PFSK-1 (cell line): ENCODE data around the gene TBX1.

Experiments
- POLR2AphosphoS5 ChIP-seq: IDR thresholded peaks from 2 replicates; pipeline ENCODE4 v1.6.1; 2012; ENCODE audit warnings: low read depth, mild to moderate bottlenecking, control low read depth, low read length, moderate library complexity
- SIN3A ChIP-seq: IDR thresholded peaks from 2 replicates; pipeline ENCODE4 v1.6.1; 2012; ENCODE audit warnings: mild to moderate bottlenecking, low read length, moderate library complexity, borderline replicate concordance; ENCODE audit not compliant: insufficient read depth
- TAF1 ChIP-seq: IDR thresholded peaks from 2 replicates; pipeline ENCODE4 v1.6.1; 2012; ENCODE audit warnings: low read length, control low read depth, borderline replicate concordance; ENCODE audit not compliant: insufficient read depth
- TF ChIP-seq, protein P1 (sequence below), 2 experiments: IDR thresholded peaks; 2 replicates each; pipeline versions ENCODE4 v1.6.1 to v1.8.0; 2011 to 2012; ENCODE audit warnings: low read depth in 2 of 2, low read length in 2 of 2, control low read depth in 1 of 2, inconsistent platforms in 1 of 2, mild to moderate bottlenecking in 1 of 2, moderate library complexity in 1 of 2; ENCODE audit not compliant: insufficient read depth in 1 of 2

DNA sequence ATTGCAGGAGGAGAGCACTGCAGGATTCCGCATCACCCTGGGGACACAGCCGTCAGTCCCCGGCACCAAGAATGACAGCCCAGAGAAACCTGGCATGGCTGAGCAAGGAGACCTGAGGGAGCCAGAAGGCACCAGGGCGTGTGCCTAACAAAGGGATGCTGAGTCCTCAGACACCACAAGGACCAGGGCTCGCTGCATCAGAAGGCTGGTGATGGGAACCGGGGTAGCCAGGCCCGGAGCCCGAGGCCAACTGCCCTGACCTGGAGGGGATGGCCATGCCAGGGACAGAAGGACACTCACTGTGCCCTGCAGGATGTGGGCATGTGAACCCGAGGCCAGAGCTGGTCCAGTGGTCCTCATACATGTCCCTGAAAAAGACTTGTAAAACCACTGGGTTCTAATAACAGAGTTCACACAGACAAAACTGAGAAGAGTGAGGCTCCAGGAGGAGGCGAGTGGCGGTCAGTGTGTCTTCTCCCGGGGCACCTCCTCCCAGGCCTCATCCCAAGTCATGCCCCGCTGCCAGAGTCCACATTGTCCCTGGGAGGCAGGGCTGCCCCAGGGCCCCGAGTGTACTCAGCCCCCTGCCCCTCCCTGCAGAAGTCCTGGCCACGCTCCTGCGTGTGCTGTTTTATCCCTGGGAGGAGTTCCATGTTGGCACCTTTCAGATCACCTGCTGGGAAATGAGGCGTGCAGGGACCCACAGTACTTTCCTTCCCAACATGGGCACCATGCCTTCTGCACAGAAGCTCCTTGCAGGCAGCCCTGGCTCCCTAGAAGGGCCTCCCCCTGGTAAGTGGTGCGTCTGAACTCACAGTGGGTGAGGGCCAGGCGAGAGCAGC lies 42.5 kb downstream of the TBX1 start:
- no peak for TF ChIP-seq POLR2AphosphoS5
- TF ChIP-seq, protein P1, sequence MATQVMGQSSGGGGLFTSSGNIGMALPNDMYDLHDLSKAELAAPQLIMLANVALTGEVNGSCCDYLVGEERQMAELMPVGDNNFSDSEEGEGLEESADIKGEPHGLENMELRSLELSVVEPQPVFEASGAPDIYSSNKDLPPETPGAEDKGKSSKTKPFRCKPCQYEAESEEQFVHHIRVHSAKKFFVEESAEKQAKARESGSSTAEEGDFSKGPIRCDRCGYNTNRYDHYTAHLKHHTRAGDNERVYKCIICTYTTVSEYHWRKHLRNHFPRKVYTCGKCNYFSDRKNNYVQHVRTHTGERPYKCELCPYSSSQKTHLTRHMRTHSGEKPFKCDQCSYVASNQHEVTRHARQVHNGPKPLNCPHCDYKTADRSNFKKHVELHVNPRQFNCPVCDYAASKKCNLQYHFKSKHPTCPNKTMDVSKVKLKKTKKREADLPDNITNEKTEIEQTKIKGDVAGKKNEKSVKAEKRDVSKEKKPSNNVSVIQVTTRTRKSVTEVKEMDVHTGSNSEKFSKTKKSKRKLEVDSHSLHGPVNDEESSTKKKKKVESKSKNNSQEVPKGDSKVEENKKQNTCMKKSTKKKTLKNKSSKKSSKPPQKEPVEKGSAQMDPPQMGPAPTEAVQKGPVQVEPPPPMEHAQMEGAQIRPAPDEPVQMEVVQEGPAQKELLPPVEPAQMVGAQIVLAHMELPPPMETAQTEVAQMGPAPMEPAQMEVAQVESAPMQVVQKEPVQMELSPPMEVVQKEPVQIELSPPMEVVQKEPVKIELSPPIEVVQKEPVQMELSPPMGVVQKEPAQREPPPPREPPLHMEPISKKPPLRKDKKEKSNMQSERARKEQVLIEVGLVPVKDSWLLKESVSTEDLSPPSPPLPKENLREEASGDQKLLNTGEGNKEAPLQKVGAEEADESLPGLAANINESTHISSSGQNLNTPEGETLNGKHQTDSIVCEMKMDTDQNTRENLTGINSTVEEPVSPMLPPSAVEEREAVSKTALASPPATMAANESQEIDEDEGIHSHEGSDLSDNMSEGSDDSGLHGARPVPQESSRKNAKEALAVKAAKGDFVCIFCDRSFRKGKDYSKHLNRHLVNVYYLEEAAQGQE (IDR thresholded peaks at IDR 0.05; ENCODE audit: insufficient read depth in 1 of 2, low read depth in 2 of 2, low read length in 2 of 2) = no peak
- TF ChIP-seq TAF1 = no peak
- TF ChIP-seq SIN3A = no peak
